NCI-H187 treated with DMSO at 0.1 percent for 48 hours (cell line): ENCODE results near the gene C16orf87.
A peak's percentile ranks its signal among the peaks of the same experiment; 100 is the strongest.
"Not testable (repeated sequence)": the region's sequence is repeated elsewhere in the genome, so short reads cannot be mapped to it uniquely, and the experiment has no call there.

Experiments used
- DNase-seq: peaks from one replicate; lab custom pipeline; 2025; lab: John Stamatoyannopoulos, UW

The C16orf87 gene

DNA sequence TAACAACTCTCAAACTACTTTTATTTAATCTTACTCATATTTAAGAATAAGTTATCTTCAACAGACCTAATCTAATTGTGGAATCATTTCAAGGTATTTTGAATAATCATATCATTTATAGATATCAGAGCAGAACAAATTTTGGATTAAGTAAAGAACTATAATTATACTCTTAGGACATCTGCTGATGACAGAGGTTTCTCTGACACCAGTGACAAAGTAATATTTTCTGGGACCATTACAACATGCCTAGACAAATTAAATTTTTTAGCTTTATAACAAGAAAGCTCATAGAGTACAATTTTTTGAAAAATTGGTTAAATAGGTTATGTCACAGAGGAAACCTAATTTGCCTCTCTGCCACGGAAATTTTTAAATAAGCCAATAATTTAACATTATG is 30.5 kb downstream of the C16orf87 start:
- DNase-seq: no peak

DNA sequence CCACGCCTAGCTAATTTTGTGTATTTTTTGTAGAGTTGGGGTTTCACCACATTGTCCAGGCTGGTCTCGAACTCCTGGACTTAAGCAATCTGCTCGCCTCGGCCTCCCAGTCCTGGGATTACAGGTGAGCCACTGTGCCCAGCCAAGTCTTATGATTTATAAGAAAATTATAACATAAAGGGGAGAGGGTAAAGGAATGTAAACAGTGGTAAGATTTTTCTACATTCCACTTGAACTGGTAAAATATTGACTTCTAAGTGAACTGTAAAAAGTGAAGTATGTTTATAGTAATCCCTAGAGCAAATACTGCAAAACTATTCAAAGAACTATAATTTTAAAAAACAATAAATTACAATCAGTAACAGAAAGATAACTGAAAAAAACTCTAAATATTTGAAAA is 33.5 kb downstream of the C16orf87 start:
- no peak for DNase-seq

DNA sequence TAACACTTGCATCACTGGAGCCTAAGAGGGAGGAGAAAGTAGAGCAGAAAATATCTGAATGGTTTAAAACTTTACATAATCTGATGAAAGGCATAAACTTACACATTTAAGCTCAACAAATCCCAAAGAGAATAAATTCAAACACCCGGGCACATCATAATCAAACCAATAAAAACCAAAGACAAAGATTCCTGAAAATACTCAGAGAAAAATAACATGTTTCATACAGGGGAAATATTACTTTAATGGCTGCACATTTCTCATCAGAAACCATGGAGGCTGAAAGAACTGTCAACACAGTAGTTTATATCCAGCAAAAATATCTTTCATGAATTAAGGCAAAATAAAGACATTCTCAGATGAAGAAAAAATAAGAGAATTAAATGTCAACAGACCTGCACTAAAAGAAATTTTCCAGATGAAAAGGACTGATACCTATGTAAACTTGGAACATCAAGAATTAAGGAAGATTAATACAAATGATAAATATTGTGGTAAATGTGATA is 34.2 kb downstream of the C16orf87 start:
- DNase-seq: no peak

DNA sequence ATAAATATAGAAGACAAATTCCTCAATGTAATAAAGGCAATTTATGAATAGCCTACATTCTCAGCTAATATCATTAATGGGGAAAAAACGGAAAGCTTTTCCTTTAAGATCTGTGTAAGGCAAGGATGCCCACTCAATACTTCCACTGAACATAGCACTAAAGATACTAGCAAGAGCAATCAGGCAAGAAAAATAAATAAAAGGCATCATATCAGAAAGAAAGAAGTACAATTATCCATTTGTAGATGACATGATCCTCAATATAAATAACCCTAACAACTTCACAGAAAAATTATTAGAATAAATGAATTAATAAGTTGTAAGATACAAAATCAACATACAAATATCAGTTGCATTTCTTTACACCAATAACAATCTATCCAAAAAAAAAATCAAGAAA is 37.1 kb downstream of the C16orf87 start:
- no peak for DNase-seq

DNA sequence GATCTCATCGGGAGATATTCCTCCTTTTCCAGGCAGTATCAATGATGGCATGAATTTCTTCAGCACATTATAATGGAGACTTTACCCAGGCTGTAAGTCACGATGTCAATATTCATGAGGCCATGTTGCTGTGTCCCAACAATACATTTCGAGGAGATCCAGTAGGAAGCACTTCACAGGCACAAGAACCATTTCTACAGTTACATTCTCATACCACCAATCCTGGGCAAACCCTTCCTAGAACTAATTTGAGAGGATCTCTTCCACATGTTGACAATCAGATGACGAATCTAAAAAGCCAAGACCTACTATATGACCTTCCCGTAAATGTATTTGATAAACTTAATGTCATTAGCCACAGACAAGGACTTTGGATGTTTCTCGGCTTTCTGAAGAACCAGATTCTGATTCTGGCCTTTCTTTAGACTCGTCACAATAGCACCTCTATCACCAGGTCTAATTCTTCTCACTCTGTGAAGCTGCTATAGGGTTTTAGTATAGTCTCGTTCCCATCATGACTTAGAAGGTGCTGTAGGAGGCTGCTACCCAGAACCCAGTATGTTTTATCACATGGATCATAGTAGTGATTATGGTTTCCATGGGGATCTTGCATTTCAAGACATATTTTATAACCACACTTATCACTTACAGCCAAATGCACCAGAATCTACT is 40.2 kb downstream of the C16orf87 start:
- no peak for DNase-seq

DNA sequence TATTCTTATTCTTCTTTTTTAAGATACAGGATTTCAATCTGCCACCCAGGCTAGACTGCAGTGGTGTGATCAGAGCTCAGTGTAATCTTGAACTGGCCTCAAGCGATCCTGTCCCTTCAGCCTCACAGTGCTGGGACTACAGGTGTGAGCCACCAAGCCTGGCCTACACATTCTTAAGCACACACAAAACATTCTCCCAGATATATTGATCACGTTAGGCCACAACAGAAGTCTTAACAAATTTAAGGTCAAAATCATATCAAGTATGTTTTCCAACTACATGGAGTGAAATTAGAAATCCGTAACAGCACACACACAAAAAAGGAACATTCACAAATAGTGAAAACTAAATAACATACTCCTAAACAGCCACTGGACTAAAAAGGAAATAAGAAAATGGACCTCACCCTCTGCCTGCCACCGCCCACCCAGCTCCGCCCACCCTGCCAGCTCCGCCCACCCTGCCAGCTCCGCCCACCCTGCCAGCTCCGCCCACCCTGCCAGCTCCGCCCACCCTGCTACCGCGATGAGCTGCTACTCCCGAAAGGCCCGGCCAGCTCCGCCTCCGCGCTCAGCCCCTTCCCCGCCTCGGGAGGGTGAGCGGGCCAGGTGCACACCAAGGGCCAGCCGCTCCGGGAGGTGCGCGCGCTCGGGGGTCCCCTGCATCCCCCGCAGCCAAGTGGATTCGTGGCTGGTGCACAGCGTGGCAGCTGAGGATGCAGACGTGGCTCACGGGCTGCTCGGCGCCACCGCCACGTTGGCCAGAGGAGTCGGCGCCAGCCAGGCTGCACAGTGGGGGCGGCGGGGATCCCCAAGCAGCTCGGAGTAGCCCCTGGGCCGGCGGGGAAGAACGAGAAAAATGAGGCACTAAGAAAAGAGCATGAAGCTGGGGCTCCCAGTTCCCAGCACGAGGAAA is 41.2 kb downstream of the C16orf87 start:
- DNase-seq: no peak

DNA sequence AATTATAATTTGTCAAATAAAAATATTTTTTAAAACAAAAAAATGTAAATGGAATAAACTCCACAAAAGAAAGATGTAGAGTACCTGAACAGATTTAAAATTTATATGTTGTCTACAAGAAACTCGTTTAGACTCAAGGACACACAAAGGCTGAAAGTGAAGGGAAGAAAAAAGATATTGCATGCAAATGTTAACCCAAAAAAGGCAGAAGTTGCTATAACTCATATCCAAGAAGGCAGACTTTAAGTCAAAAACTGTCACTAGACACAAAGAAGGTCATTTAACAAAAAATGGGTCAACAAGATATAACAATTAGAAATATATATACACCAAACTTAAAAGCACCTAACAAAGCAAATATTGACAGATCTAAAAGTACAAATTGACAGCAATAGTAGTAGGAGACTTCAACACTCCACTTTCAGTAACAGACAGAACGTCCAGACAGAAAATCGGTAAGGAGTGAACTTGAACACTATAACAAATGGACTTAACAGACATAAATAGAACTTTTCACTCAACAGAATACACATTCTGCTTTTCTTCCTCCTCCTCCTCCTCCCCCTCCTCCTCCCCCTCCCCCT is 42.0 kb downstream of the C16orf87 start:
- no peak for DNase-seq

DNA sequence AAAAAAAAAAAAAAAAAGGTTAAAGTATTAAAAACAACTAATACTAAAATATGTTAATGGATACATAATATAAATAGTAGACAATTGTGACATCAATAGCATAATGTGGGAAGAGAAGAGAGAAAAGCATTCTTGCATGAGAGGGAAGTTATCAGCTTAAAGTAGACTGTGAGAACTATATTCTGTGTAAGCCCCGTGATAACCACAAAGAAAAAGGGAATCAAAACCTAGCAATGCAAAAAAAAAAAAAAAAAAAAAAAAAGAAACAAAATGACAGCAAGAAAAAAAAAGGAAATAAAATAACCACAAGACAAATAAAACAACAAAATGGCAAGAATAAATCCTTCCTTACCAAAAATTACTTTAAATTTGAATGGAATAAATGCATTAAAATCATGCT is 43.1 kb downstream of the C16orf87 start:
- DNase-seq: no peak

DNA sequence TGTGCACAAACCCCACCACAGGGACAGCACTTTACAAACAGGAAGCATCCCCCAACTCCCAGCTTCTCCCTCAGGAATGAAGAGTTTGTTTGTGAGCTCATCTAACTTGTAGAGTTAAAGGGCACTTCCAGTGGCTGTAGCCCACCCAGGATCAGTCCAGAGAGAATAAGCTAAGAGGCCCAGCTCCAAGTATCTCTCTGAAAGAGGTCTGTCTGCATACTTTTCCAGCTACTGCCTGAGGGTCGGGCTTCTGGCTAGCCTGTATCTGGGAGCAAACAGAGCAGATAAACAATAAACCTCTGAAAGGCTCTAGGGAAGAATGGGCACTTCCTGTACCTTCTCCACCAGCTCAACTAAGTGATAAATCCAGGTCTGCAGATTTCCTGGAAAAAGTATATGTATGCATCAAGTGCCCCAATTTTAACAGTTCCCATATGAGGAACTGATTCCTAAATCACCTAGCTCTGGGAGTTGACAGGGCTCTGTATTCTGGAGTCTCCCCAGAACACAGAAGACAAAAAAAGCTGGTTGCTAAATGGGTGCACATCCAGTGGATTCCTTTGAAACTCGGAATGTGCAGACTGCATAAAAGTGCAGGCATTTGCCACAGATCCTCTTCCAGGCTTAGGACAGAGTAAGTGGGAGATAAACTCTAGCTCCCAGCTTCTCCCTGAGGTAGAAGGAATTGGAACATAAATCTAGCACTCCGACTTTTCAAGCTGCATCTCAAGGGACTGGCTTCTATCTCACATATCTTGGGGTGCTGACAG is 45.7 kb downstream of the C16orf87 start:
- DNase-seq: no peak

DNA sequence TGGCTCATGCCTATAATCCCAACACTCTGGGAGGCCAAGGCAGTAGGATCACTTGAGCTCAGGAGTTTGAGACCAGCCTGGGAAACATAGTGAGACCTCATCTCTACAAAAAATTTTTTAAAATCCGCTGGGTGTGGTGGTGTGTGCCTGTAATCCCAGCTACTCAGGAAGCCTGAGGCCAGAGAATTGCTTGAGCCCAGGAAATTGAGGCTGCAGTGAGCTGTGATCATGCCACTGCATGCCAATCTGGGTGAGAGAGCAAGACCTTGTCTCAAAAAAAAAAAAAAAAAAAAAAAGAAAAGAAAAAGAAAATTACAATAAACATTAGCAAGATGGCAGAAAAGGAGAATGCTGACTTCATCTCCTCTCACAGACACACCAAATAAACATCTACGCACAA is 46.4 kb downstream of the C16orf87 start:
- DNase-seq: not testable (repeated sequence)

DNA sequence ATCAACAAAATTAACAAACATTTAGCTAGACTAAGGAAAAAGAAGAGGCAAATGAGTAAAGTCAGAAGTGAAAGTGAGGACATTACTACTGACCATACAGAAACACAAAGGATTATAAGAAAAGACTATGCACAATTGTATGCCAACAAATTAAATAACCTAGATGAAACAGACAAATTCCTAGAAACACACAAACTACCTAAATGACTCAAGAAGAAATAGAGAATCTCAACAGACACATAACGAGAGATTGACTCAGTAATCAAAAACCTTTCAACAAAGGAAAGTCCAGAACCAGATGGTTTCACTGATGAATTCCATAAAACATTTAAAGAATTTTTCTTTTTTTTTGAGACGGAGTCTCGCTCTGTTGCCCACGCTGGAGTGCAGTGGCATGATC is 47.2 kb downstream of the C16orf87 start:
- no peak for DNase-seq

DNA sequence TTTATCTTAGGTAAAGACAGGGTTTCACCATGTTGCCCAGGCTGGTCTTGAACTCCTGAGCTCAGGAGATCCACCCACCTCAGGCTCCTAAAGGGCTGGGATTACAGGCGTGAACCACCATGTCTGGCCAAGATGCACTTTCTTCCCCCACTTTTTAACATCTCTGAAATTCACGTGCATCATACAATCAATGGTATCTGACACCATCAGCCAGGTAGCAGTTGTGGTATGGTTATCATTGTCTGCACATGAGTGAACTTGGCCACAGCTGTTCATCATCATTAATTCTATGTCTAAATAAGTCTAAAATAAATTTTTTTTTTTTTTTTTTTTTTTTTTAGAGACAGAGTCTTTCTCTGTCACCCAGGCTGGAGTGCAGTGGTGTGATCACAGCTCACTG is 48.7 kb downstream of the C16orf87 start:
- no peak for DNase-seq

DNA sequence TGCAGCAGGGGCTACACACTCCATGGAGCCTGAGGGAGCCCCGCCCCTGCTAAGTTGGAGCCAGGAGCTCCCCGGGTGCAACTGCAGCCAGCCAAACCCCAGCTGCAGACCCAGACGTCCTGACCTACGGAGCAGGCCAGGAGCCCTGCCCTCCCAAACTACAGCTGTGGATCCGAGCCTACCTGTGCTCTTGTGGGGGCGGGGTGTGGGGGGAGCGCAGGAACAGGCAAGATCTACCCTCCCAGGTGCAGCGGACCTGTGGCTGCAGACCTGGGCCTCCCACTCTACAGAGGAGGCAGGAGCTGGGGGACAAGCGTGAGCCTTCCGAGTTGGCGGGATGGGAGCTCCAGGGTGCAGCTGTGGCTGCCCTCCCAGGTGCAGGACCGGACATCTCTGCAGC is 53.2 kb downstream of the C16orf87 start:
- no peak for DNase-seq

DNA sequence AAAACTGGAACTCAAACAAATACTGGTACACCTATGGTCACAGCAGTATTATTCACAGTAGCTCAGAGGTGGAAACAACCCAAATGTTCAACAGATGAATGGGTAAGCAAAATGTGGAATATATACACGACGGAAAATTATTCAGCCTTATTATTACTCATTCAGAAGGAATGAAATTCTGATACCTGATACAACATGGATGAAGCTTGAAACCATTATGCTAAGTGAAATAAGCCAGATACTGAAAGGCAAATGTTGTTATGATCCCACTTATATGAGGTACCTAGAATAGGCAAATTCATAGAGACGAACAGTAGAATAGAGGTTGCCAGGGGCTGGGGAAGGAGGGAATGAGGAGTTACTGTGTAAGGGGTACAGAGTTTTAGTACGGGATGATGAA is 55.8 kb downstream of the C16orf87 start:
- no peak for DNase-seq

DNA sequence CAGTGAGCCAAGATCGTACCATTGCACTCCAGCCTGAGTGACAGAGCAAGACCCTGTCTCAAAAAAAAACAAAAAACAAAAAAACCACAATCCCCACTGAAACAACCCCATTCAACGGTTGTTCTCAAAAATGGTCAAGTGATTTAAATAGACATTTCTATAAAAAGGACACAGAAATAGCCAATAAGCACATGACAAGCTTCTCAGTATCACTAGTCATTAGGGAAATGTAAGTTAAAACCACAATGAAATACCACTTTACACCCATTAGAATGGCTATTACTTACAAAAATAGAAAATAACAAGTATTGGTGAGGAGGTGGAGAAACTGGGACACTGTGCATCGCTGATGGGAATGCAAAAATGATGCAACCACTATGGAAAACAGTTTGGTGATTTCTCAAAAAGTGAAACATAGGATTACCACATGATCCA is 56.2 kb downstream of the C16orf87 start:
- DNase-seq: no peak

DNA sequence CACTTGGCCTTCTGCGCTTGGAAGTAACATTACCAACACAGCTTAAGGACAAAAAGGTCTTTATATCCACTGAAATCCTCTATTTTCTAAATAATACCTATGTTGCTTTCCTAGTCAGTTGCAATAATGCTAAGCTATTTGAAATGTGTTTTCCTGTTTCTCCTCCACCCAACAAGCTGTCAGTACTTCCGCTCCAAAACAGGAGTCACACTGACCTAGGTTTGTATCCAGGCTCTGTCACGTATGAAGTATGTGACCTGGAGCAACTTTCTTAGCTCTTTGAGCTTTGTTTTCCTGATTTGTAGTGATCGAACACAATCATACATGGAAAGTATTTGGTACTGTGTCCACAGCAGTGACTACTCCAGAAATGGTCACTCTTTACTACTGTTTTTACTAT is 58.5 kb downstream of the C16orf87 start:
- DNase-seq: no peak

DNA sequence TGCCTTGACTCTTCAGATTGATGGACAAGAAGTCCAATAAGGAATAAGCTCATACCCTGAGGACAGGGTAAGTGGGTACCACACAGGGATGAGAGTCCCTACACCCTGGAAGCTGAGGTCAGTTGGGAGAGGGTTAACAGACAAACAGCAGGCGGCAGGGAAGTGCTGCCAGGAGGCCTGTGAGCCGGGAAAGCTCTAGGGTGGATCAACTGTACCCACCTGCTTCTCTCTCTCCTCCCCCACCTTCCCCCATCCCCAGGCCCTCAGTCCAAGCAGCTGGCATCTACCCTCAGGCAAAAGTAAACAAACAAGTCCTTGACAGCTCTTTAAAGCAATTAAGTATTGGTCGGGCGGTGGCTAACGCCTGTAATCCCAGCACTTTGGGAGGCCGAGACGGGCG is 62.2 kb downstream of the C16orf87 start:
- DNase-seq: peak; percentile 58

DNA sequence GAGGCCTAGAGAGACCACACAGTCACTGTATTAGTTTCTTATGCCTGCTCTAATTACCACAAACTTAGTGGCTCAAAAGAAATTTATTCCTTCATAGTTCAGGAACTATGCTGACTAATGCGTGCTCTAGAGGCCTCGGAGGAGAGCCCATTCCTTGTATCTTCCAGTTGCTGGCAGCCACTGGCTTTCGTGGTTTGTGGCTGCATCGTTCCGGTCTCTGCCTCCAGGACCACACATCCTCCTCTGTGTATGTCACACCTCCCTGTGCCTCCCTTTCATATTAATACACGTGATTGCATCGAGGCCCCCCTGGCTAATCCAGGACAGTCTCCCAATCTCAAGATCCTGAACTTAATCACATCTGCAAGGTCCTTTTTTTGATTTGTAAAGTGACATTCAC is 65.9 kb downstream of the C16orf87 start:
- no peak for DNase-seq

DNA sequence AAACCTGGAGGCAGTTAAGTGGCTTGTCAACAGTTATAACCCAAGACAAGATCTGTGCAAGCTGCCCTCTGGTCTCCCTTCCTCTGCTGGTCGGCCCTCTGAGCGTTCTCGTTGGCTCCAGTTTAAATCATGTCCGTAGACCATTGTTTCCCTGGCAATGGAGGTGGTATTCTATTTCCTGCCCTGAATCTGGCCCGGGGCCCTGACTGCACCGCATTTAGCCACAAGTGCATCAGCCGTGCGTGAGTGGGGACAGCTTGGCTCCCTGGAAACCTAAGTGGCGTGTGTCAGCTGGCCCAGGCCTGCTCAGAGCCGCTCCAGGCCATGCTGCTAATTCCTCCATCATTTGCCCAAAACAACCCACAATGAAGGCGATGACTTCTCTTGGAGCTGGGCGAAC is 67.8 kb downstream of the C16orf87 start:
- no peak for DNase-seq

DNA sequence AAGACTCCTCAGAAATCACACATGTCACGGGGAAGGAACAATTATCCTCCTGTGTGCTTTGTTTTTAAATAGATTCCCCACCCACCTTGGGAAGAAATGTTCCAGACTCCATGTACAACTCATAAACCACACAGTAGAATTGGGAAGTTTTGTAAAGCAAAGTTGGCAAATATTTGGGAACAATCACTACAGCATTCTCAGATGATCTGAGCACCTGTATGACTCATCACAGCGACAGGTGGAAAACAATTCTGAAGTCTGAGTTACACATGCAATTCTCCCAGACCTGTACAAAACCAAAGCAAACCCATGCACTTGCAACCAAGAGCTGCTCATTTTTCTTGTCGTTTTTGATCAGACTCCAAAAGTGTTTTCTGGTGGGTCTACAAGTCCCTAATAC is 68.4 kb downstream of the C16orf87 start:
- no peak for DNase-seq

DNA sequence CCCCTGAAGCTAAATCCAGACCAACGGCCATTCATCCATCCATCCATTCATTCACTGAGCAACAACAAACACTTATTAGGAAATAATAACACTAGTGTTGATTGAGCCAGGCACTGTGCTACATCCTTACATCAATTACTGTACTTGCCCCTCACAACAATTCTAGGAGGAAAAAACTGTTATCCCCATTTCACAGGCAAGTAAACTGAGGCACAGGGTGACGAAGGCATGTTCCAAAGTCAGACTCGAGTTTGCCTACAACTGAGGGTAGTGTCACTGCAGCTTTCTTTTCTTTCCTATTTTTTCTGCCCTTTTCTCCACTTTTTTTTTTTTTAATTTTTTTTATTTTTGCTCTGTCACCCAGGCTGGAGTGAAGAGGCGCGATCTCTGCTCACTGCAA is 71.7 kb downstream of the C16orf87 start:
- DNase-seq: no peak
